ENCODE measurements around the gene OR1N1. TPM values are rescaled to one million over a fixed set of nuclear protein-coding genes. Genes with fewer than 3 reads are reported as not detected.
"Not testable (repeated sequence)": the region's sequence is repeated elsewhere in the genome, so short reads cannot be mapped to it uniquely, and the experiment has no call there.

The OR1N1 gene, protein sequence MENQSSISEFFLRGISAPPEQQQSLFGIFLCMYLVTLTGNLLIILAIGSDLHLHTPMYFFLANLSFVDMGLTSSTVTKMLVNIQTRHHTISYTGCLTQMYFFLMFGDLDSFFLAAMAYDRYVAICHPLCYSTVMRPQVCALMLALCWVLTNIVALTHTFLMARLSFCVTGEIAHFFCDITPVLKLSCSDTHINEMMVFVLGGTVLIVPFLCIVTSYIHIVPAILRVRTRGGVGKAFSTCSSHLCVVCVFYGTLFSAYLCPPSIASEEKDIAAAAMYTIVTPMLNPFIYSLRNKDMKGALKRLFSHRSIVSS
- not detected for total RNA-seq

DNA sequence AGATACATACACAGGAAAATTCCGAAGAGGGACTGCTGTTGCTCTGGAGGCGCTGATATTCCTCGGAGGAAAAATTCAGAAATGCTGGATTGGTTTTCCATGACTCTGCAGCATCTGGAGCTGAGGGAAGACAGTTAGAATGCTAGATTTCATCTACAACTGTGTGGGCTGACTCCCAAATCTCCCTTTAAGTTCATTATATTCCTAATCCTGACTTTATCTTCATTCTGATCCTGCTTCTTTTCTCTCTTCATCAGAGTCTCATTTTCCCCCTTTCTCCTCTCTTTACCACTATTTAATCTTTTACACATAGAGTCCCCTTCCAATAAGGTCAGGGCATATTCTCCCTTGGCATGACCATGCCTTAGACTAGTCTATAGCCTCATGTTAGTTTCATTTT, at the start of gene OR1N1:
Gene OR1N1 (minus strand): TSS at position 101 of the 400 bp plus-strand sequence. CDS start 0 bp downstream, at position 101.
- no peak for DNase-seq

DNA sequence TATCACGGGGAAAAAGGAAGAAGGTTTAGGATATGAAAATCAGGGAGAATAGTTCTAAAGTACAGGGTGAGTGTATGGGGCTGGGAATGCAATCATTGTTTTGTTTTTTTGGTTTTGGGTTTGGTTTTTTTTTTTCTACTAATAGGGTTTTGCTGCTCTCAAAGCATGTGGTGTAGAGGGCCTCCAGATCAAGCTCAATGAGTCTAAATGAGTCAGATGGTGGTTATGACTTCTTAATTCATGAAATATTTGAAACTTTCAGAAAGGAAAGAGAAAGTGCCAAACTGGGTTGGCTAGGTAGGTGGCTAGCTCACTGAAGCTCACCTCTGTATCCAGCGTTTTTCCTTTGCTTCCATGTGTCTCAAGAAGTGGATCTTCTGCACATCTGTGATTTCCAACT, 45.4 kb upstream of the OR1N1 start:
- no peak for DNase-seq

DNA sequence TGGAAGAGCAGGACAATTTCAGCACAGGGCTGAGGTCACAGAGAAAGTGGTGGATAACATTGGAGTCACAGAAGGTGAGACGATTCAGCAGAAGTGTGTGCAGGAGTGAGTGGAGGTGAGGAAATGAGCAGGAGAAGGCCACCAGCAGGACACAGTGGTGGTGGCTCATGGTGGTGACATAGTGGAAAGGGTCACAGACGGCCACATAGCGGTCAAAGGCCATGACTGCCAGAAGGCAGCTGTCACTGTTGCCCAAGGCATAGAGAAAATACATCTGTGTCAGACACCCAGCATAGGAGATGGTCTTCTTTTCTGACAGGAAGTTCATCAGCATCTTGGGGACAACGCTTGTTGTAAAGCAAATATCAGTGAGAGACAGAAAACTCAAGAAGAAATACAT, 40.8 kb upstream of the OR1N1 start:
- no peak for DNase-seq

DNA sequence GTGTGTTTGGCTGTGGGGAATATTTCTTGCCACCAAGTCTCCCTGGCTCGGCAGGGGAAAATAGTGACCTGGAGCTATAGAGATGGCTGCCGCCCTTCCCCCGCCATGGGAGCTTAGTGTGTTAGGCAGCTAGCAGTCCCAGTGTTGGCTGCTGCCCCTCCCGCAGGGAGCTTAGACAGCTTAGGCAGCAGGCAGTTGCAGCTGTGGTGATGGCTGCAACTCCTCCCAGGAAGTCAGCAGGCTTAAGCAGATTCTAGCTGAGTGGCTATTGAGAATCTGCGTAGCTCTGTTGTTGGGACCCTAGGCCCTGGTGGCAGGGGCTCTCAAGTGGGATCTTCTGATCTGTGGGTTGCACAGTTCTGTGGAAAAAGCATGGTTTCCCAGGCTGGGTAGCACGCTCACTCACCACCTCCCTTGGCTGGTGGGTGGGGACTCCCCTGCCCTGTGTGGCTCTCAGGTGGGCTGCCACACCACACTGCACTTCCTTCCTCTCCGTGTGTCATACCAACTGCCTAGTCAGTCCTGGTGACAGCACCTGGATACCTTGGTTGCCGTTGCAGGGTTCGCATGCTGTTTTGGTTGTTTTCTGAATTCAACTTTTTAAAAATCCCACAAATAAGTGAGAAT, 35.2 kb upstream of the OR1N1 start:
- DNase-seq: no peak

DNA sequence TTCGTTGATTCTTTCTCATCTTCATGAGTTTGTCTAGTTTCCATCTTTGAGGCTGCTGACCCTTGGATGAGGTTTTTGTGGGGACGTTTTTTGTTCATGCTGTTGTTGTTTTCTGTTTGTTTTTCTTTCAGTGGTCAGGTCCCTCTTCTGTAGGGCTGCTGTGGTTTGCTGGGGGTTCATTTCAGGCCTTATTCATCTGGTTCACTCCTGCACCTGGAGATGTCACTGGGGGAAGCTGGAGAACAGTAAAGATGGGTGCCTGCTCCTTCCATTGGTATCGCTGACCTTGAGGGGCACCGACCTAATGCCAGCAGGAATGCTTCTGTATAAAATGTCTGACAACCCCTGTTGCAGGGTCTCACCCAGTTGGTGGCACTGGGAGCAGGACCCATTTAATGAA, 34.4 kb upstream of the OR1N1 start:
- DNase-seq: no peak

DNA sequence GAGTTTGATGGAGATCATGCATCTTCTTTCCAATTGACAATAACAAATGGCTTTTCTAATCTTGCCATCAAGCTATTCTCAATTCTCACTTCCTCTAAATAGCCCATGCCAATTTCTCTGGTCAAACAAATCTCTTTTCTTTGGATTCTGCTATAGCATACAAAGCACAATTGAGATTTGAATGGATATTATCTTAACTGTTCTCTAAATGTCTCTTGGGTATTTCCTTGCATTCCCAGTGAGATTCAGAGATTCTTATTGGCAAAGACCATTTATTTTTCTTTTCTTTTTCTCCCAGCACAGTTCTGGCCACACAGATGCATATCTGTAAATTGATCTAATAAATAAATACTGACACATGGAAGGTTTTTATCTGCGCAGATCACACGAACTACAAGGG, 25.7 kb upstream of the OR1N1 start, which contains the start of gene OR1N2:
Gene OR1N2 (plus strand): TSS at position 301 of the 400 bp plus-strand sequence. CDS start 100 bp downstream, outside the sequence.
- no peak for DNase-seq

DNA sequence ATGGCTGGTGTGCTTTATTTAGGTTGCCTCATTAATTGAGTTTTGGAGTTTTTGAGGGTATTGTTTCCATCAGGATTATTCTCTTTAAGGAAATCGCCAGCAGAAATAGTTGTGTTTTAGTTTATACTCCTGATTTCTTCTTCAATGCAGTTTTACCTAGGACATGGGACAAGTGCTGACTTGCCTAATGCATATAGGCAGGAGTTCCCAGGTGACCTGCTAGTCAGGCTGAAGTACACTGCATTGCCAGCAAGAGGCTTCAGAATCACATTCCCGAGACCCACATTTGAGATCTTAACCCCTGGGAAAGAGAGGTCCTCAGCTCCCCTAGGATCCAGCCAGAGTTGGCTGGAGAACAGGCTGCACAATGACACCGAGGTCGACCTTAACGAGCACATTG, 24.3 kb upstream of the OR1N1 start:
- no peak for DNase-seq

DNA sequence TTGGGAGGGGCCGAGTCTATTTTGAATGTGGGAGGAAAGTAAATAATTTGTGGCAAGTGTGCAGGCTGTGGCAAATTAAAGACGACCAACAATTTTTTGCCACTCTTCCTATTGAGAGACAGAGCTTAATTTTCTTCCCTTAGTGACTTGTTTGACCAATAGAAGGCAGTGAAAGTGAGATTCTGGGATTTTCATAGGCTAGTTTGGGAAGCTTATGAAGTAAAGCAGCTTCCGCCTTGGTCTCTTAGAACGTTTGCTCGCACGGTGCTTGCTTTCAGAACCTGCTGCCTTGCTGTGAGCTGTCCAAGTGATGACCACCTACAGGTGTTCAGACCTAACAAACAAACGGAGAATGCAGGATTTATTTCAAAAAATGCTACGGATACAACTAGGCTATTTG, 19.1 kb upstream of the OR1N1 start:
- DNase-seq: no peak

DNA sequence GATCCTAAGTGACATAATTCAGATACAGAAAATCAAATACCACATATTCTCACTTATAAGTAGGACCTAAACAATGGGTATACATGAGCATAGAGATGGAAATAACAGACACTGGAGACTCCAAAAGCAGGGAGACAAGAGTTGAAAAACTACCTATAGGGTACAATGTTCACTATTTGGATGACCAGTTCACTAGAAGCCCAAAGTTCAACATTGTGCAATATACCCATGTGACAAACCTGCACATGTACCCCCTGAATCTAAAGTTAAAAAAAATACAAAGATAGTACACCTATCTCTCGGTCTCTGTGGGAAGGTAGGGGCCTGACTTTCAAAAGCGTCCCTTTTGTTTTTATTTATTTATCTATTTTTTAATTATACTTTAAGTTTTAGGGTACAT, 11.7 kb upstream of the OR1N1 start:
- no peak for DNase-seq

DNA sequence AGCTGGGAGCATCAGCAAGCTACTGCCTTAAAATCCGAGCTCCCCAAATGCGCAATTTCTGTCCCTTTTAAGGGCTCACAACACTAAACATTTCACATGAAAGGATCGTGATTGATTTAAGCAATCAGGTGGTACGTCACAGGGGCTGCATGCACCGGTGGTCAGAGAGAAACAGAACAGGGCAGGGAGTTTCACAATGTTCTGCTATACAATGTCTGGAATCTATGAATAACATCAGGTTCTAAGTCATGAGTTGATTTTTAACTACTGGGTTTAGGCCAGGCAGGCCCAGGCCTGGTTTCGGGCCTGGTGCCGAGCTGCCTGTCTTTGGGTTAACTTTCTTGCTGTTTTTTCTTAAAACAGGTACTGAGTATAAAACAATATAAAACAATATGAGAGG, 10.0 kb upstream of the OR1N1 start:
- DNase-seq: not testable (repeated sequence)

DNA sequence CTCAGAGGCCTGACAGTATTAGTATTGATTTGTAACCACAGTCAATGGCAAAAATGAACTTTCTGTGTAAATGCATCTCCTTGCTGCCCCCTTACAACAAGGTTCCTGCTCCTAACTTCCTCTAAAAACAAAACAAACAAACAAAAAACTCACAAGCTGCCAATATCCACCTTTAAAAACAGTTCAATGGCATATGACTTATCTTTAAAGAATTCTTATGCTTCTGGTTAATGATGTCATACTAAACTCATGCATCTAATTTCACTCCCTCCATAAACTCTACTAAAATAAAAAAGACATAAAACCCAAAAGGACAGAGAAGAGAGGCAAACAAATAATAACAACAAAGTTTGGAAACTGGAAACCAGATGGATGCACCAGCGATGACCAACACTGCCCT, 9.0 kb upstream of the OR1N1 start:
- DNase-seq: no peak

DNA sequence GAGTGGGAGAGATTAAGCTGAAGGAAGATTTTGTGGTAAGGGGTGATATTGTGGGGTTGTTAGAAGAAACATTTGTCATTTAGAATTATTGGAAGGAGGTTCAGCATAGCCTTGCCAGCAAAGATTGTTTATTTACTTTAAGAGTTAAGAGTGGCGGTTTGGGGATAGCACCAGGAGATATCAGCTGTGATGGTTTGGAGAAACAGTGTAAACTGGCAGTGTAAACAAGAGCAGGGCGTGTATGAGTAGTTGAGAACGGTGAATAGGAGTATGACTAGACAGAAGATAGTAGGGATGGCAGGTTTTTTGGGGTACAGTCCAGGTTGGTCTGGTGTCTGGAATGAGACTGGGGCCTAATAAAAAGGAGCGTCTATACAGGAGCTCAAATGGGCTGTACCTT, 4.1 kb upstream of the OR1N1 start:
- DNase-seq: not testable (repeated sequence)

DNA sequence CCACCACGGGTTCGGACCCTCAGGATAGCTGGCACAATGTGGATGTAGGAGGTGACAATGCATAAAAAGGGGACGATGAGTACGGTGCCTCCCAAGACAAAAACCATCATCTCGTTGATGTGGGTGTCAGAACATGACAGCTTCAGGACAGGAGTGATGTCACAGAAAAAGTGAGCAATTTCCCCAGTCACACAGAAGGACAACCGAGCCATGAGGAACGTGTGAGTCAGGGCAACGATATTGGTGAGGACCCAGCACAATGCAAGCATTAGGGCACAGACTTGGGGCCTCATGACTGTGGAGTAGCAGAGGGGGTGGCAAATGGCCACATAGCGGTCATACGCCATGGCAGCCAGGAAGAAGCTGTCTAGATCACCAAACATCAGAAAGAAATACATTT, 491 bp downstream of the OR1N1 start:
- DNase-seq: no peak

DNA sequence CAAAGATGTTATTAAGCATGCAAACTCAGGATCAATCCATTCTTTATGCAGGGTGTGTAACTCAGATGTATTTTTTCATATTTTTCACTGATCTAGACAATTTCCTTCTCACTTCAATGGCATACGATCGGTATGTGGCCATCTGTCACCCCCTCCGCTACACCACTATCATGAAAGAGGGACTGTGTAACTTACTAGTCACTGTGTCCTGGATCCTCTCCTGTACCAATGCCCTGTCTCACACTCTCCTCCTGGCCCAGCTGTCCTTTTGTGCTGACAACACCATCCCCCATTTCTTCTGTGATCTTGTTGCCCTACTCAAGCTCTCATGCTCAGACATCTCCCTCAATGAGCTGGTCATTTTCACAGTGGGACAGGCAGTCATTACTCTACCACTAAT, 7.7 kb downstream of the OR1N1 start:
- no peak for DNase-seq

DNA sequence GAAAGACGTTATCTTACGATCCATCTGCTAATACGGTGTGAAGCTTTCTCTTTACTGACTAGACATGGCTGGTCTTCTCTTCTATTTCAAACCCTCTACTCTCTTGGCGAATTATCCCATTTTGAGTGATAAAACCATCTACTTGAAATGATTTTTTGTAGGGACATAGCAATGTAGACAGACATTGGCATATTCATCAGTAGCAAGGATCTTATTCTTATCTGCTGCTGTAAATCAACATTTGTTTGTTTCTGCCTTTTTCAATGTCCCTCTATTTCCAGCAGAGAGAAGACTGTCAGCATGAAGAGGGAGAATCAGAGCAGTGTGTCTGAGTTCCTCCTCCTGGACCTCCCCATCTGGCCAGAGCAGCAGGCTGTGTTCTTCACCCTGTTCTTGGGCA, 8.3 kb downstream of the OR1N1 start, which contains the start of gene OR1J4:
Gene OR1J4 (plus strand): TSS at position 301 of the 400 bp plus-strand sequence. CDS start 0 bp downstream, at position 301.
- no peak for DNase-seq

DNA sequence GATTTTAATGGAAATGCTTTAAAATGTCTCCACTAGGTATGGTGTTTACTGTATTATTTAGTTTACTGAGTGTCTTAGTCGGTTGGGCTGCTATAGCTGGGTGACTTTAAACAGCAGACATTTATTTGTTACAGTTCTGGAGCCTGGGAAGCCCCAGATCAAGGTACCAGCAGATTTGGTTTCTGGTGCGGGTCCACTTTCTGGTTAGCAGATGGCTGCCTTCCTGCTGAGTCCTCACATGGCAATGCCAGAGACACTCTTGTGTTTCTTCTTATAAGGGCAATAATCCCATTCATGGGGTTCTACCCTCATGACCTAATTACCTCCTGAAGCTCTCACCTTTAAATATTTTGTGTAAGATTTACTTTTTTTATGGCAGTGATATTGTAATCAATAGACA, 8.9 kb downstream of the OR1N1 start:
- no peak for DNase-seq

DNA sequence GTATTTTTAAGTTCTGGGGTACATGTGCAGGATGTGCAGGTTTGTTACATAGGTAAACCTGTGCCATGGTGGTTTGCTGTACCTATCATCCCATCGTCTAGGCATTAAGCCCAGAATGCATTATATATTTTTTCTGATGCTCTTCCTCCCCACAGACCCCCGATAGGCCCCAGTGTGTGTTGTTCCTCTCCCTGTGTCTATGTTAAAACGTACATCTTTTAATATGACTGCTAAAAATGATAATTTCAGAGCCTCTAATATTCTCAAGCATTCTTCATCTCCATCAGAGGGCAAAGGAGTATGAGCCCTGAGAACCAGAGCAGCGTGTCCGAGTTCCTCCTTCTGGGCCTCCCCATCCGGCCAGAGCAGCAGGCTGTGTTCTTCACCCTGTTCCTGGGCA, 16.6 kb downstream of the OR1N1 start, which contains the start of gene OR1J2:
Gene OR1J2 (plus strand): TSS at position 301 of the 400 bp plus-strand sequence. CDS start 0 bp downstream, at position 301.
- no peak for DNase-seq

DNA sequence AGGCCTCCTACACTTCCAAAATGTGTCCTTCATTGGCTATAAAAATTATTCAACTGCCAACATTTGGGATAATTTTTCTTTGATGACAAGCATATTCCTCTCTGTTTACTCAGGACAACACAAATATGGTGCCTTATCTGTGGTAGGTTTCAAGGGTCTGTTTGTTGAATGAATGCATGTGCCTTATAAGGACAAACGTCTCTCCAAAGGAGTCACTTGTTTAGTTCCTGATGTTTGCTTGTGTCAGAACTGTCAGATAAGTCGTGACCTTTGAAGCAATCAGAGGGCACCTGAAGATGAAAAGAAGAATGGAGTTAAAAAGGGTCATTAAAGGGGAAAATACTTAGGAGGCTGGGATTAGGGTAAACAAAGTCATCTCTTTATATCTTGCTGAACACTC, 20.1 kb downstream of the OR1N1 start:
- DNase-seq: no peak

DNA sequence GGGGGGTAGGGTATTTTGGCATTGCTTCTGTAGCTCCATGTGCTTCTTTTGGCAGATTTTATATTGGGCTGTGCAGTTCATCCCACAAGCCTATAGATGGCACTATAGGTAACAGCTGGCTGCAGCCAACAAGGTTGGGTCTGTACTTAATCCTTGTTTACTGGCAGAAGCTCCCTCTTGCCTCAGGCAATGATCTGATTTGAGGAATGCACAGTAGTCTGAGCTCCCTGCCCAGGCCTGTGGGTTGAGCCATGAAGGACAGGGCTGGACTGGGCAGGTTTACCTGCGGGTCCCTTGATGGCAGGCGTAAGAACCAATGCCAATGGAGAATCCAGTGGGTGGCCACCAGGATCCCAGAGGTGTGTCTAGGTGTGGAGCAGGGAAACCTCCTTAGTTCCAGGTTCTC, 28.2 kb downstream of the OR1N1 start:
- no peak for DNase-seq

DNA sequence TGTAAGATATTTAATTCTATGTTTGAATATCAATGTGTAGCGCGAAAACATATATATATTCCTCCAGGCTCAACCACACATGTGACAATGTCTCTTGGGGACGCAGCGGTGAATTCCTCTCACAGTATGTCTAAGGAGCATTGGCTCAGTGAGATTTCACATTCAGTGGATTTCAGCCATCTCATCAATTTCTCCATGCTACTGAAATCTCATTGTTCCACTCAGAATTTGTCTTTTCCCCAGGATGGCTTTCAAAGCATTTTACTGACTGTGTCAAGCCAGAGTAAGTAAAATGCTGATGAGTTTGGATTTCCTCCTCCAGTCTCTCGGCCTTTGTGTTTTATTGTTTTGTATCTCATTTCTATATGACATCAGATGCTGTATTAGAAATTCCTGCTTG, 48.0 kb downstream of the OR1N1 start:
- DNase-seq: no peak

DNA sequence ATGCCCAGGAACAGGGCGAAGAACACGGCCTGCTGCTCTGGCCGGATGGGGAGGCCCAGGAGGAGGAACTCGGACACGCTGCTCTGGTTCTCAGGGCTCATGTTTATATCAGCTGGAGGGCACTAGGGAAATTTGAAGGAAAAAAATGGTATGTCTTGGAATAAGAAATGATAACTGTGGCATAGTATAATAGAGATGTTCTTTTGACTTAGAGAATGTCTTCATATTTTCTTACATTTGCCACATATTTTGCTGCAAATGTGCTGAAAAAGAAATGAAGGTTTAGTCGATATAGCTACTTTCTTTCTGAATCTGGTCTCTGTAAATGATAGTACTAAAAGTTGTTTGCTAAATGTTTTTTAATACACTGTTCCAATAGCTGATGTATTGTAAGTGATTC, 49.3 kb downstream of the OR1N1 start, which contains the start of gene OR1J1:
Gene OR1J1 (minus strand): TSS at position 101 of the 400 bp plus-strand sequence. CDS start 0 bp downstream, at position 101.
- no peak for DNase-seq

DNA sequence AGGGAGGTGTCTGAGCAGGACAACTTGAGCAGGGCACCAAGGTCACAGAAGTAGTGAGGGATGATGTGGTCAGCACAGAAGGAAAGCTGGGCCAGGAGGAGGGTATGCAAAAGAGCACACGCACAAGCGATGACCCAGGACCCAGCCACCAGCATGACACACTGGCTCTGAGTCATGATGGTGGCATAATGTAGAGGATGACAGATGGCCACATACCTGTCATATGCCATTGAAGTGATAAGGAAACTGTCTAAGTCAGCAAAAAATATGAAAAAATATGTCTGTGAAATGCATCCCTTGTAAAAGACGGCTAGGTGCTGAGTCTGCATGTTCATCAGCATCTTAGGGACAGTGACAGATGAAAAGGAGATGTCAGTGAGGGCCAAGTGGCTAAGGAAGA, 49.7 kb downstream of the OR1N1 start:
- DNase-seq: no peak

Data from occipital lobe (tissue), 2 donors.